GM19099 (cell line): ENCODE data around the gene ACP3.

Experiments used
- POLR2A ChIP-seq: IDR thresholded peaks from 3 replicates; pipeline ENCODE4 v1.6.1; 2011; ENCODE audit warnings: low read depth; ENCODE audit not compliant: insufficient read length; ENCODE audit errors: extremely low read depth

ACP3 gene

DNA sequence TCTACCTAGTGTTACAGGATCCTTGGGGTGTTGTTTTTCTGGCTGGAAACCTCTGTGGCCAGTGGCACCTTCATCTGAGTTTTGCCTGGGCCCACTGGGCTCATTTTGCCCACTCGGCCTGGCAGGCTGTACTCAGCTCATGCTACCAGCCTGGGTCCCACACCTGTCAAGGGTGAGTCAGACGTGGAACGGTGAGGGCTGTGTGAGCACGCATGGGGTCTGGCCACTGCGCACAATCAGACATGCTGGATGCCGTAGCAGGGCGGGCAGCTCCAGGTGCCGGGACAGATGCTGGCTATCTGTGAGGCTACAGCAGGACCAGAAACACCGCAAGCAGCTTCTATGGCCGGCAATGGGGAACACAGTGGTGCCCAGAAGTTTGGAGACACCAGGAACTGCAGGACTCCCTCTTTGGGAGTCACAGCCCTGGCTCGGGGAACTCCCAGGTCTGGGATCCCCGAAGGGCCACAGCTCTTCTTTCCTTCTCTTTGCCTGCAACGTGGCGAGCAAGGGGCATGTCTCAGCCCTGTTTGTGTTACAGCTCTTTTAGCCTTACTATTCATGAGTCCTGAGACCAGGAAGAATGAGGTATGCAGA, 64.2 kb downstream of the ACP3 start:
- TF ChIP-seq POLR2A, result no peak

GRCh38 chr3:132382267-132382666, 65.1 kb downstream of the ACP3 start:
- TF ChIP-seq POLR2A, result no peak

GRCh38 chr3:132382688-132383194, 65.5 kb downstream of the ACP3 start:
- no peak for TF ChIP-seq POLR2A

- TF ChIP-seq POLR2A, result no peak
Observed at GRCh38 chr3:132386259-132386658, 69.1 kb downstream of the ACP3 start.

DNA sequence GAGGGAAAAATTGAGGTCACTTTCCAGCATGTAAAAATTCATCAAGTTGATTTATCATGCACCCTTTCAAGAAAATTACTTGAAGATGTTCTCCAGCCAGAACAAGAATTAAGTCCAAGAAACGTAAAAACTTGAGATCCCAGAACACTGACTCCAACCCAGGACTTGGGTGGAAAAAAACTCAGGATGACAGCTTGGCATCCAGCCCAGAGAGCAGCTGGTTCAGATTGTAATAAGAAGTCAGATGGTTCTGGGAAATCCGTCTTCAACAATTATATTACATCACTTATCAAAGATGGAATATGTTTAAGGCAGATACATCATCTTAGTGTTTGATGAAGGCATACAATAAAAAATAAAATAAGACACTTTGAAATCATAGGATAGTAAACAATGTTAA, 77.1 kb downstream of the ACP3 start:
- no peak for TF ChIP-seq POLR2A

- TF ChIP-seq POLR2A, result no peak
Observed at GRCh38 chr3:132395126-132395525, 77.9 kb downstream of the ACP3 start.

DNA sequence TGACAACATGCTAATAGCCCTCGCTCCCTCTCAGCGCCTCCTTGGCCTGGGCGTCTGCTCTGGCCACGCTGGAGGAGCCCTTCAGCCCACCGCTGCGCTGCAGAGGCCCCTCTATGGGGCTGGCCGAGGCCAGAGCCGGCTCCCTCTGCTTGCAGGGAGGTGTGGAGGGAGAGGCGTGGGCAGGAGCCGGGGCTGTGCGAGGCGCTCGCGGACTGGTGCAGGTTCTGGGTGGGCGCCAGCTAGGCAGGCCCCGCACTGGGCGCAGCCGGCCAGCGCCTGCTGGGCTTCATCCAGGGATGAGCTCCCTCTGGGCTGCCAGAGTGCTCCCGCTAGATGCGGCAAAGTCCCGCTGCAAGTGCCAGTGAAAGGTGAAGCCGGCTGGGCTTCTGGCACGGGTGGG, 79.0 kb downstream of the ACP3 start:
- no peak for TF ChIP-seq POLR2A

DNA sequence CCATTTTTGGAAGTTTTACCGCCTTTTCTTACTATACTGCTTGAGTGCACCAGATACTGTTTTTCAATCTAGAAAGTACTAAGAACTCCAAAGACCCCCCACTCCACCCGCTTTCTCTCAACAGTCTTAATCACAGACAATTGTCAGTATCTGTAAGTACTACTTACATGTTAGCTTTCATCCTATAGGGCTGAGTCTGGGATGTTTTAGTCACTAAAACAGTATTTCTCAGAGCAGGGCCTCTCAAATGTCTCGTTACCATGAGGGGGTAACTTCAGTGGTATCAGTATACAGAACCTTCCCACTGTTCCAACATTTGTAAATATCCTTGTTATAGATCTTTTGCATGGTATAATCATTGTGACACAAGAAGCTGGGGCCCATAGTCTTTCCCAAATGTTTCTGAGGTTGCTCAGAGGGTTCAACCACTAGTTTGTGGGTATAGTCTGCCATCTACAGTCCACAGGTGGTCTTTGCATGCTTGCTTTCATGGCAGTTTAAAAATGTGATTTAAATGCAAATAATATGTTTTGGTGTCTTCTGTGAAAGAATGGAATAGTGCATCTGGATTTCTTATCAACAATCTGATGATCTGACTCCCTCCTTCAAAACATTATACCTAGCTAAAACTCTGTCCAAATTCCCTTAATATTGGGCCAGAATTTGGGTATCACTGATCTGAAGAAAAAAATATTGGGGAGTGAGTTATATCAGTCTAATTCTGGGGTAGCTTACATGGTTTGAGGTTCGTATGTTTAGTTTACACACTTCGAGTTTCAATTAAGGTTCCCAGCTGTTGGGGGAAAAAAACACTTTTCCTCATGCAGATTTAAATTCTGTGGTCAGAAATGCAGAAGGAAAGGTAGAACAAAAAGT, 82.1 kb downstream of the ACP3 start:
- no peak for TF ChIP-seq POLR2A

DNA sequence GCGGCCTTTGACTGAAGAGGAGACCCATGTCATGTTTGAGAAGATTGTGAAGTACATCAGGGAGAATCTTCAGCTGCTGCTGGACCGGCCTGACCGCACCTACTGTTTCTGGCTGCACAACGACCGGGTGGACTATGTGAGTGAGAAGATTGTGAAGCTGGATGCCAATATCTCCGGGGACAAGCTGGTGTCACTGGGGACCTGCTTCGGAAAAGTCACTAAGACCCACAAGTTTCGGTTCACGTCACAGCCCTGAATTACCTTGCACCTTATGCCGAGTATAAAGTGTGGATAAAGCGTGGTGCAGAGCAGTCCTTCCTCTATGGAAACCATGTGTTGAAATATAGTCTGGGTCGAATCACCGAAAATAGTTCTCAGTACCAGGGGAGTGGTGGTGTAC, 84.0 kb downstream of the ACP3 start:
- TF ChIP-seq POLR2A, result no peak

DNA sequence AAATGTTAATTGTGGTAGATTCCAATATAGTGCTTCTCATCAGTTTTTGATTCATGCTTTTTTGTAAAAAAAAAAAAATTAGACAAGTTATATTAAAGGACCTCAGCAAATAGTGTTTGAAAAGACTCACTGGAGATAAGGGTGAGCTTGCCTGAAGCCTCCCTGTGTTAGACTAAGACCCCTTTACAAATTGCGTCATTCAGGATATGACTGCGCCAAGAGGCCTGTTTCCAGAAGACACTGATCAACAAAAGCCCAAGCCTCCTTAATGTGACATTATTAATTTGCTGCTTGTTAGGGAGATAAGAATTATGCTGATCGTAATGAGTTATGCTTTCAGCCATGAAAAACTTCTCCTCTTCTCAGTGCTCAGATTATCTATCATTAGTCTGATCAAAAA, 87.1 kb downstream of the ACP3 start:
- no peak for TF ChIP-seq POLR2A

GRCh38 chr3:132405188-132405587, 88.0 kb downstream of the ACP3 start:
- TF ChIP-seq POLR2A, result no peak

- no peak for TF ChIP-seq POLR2A
Observed at GRCh38 chr3:132405609-132406299, 88.5 kb downstream of the ACP3 start.

DNA sequence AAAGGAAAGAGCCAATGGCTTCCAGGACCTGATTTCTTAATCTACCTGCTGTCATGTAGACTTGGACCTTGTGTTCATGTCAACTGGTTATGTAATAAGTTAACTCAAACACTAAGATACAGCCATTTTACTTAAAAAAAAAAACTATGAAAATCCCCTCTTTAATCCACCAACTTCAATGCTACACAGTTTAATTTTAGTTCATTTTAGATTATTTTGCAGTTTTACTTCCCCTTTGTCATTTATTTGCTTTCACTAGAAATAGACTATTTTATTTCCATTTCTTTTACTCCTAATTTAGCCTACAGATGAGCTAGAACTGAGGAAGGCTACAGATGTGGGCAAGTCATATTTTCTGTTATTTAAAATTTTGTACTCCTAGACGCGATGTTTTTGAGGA, 89.4 kb downstream of the ACP3 start:
- no peak for TF ChIP-seq POLR2A

GRCh38 chr3:132407025-132407424, 89.8 kb downstream of the ACP3 start:
- no peak for TF ChIP-seq POLR2A
